HG03565 (cell line): ENCODE measurements around the gene DNM3.

Source experiments
- ATAC-seq: cut with Tn5 transposase; IDR thresholded peaks from one replicate; pipeline ENCODE4 v1.9.1; 2021; ENCODE audit warnings: mild to moderate bottlenecking, moderate library complexity; ENCODE audit not compliant: unreplicated experiment

The DNM3 gene

DNA sequence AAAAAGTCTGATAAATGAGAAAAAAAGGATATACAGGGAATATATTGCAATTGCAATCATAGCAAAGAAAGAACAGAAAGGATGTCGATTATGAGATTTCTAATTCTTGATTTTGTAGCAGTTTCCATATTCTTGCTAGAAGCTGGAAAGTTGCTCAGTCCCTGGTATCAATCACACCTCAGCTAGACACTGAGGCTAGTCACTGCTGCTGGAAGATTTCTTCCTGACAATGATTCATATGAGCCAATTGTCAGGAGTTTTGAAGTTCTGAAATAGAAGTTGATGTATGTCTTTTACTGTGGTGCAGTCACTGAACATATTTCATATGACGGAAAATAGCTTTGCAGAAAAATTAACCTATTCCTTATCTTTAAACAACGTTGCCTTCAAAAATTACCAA, 370.8 kb downstream of the DNM3 start:
- ATAC-seq = no peak

GRCh38 chr1:172215006-172215405, 373.7 kb downstream of the DNM3 start:
- no peak for ATAC-seq

DNA sequence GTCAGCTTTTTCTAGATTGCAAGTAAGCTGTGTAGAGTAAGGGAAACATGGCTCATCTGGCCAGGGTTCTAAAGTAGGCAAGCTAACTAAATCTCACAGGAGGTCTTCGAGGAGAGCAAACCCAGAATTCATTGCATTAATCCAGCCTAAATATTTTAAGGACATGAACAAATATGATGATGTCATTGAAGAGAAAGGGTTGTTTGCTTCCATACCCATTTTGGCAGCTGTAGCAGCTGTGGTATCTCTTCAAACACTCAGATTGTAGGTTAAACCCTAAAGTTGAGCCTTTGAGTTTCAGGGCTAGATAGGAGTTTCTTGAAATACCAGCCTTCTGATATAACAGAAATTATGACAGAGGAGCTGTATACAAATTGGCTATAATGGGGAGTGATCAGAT, 378.7 kb downstream of the DNM3 start:
- ATAC-seq = no peak

GRCh38 chr1:172220376-172220775, 379.1 kb downstream of the DNM3 start:
- ATAC-seq = no peak

DNA sequence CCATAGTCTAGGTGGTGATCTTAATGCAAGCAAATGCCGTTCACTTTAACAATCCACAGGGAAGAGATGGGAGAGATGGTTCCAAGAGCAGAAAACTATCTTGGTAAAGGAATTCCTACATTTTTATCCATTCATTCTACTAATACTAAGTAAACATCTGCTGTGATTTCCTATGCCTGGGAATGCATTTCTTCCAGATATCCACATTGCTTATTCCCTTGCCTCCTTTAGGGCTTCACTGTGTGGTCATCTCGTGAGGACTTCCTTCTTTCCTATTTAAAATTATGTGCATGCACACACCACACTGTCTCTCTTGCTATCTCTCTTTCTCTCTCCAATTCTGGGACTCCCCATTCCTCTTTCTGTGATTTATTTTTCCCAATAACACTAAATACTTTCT, 380.1 kb downstream of the DNM3 start:
- no peak for ATAC-seq

DNA sequence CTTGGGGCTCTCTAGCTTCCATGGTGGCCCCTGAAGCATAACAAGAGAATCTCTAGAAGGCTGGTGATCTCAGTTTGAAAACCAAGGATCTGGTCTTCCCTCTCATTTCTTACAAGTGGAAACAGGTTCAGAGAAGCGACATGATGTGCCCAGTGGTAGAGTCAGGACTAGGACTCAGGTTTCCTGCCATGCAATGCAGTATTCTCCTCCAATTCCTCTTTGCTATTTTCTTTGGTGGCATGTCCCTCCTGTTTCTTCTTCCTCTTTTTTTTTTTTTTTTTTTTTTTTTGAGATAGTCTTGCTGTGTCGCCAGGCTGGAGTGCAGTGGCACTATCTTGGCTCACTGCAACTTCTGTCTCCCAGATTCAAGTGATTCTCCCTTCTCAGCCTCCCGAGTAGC, 383.6 kb downstream of the DNM3 start:
- no peak for ATAC-seq

- ATAC-seq = no peak
These were observed 388.6 kb downstream of the DNM3 start for GRCh38 chr1:172229942-172230341.

- ATAC-seq = no peak
These were observed 389.2 kb downstream of the DNM3 start for GRCh38 chr1:172230526-172230925.

DNA sequence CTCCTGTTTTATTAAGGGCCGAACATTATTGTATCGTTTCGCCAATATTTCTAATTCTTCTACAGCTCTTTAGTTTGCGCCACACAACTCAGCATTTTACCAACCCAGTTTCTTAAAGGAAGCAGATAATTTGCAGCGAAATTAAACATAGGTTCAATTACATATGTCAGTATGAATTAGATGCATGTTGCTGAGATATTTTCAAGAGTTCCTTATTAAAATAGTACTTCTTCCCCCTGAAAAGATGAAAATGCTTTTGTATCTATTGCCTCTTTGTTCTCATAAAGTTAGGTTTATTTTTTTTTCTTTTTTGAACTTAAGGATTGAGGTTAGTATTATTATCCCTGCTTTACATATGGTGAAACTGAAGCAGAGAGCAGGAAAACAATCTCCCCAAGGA, 395.7 kb downstream of the DNM3 start:
- ATAC-seq = no peak

DNA sequence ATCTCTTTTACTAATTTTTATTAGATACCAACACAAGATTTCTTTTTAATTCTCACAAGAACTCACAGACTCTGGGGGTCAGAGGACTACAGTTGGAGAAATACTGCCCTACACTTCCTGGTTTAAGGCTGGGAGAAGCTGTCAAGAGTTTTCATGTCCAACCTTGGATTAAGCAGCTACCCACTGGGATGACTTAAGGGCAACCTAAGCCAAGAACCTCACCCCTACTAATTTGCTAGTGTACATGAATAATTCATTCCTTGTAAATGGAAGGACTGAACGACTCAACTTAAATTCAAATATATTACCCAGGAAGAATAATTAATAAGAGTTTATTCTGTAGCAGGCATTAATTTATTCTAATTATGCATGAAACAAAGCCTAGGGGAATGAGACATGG, 396.9 kb downstream of the DNM3 start:
- ATAC-seq = no peak

DNA sequence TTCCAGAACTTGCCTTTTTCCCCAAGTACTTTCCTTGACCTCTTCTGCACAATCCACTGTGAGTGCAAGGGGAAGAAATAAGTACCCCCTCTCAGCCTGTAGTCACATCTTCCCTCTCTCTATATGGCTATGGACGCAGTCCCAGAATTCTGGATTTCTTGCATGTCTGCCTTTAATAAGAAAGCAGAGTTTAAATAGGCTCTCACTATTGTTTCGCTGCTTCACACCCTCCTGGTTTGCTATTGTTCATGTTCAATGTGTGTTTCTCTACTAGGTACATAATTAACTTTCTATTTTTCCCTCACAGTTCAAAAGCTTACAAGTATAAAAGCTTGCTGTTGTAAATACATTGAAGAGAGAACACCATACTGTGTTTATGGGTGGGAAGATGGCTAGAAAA, 397.7 kb downstream of the DNM3 start:
- ATAC-seq = no peak

DNA sequence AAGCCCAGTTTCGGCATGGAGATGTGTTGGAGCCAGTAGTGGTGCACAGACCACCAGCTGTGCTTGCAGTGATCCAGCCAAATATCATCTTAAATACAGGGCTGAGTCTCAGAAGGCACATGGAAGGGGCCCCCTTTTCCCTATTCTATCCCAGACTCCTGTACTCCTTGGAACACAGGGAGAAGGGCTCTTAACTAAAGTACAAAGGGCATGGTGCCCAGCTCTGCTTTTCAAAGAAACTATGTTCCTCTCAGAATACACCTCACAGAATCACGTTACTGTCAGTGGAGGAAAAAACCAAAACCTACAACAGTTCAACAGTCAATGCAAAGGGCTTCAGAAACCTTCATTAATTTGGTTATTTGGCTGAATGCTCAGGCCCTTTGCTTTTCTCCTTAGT, 398.6 kb downstream of the DNM3 start:
- ATAC-seq = no peak

DNA sequence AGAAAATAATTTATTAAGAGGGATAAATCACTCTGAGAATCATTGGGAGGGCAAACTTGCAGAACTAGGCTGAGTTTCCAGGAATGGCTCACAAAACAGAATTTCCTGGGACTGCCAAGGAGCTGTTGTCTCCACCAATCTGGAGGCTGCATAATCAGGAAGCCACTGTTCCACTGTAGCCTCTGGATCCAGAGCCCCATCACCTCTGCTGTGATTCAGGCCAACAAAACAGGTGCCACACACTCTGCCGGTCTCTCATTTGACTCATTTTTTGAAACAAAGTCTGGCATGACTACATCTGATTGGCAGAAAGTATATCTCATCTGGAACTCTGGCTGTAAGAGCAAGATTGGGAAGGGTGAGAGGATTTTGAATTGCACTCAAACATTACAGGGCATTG, 400.2 kb downstream of the DNM3 start:
- no peak for ATAC-seq

DNA sequence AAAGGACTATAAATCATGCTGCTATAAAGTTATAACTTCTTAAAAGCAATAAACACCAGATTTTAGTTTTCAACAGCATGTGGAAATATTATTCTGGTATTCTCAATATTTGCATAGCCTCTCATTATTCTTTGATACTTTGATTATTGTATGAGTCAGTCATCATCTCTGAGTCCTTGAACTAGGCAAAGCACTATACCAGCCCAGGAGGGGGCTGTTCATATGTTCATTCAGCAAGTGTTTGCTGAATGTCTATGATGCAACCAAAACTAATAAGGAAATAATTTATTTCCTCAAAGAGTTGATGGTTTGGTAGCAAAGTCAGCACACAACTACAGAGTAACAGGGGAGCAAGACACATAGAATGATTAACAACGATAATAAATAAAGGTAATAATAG, 403.6 kb downstream of the DNM3 start:
- ATAC-seq = no peak

DNA sequence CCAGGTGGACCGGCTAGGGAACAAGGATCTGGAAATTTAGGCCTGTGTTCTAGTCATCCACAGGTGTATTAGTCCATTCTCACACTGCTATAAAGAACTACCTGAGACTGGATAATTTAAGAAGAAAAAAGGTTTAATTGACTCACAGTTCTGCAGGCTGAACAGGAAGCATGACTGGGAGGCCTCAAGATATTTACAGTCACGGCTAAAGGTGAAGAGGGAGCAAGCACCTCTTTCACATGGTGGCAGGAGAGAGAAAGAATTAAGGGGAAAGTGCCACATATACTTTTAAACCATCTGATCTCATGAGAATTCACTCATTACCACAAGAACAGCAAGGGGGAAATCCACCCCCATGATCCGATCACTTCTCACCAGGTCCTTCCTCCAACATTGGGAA, 404.5 kb downstream of the DNM3 start:
- no peak for ATAC-seq

- ATAC-seq = no peak
These were observed 405.5 kb downstream of the DNM3 start for GRCh38 chr1:172246521-172247390.

- ATAC-seq = no peak
These were observed 410.2 kb downstream of the DNM3 start for GRCh38 chr1:172251486-172251885.

DNA sequence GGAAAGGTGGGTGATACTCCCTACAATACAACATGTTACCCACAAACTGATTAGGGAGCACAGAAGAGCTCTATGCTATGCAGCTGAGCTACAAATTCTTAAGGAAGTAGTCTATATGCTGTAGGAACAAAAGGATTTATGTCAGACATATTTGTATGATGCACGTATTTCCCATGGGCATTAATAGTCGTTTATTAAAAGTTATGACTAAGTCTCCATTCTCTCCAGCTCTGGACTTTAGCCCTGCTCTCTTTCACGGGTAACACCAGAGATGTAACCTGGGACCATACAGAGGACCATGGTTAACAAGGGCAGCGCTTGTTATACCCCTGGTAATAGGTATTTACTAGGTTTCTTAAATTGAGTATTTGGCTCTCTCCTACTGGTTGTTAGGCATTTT, 411.0 kb downstream of the DNM3 start:
- no peak for ATAC-seq

DNA sequence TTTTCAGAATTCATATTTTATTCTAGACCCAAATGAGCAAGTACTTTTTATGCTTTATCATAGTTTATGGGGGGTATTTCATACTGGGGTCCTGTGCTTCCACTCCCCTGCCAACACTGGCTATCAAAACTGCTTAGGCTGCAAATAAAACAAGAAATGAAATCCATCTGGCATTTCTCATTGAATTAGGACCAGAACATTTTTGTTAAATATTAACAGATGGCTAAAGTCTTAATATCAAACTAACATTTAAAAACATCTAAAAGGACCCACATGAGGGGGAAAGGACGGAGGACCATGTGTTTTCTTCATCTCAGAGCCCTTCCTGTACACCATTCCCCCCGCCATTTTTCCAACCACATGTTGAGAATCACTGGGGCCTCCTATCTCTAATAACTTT, 411.7 kb downstream of the DNM3 start:
- ATAC-seq = no peak

- no peak for ATAC-seq
These were observed 413.4 kb downstream of the DNM3 start for GRCh38 chr1:172254521-172255222.

GRCh38 chr1:172255223-172255560, 413.9 kb downstream of the DNM3 start:
- no peak for ATAC-seq

- no peak for ATAC-seq
These were observed 424.6 kb downstream of the DNM3 start for GRCh38 chr1:172265905-172266304.
